Endothelial cell (in vitro differentiated cells): ENCODE data around the gene CNNM2. TPM values are rescaled to one million over a fixed set of nuclear protein-coding genes. Genes with fewer than 3 reads are reported as not detected.

Source experiments
- DNase-seq: peaks from one replicate; pipeline ENCODE4 v3.0.0; 2021; ENCODE audit warnings: low spot score
- H3K27ac Mint-ChIP-seq: one replicate; pipeline ENCODE4 v1.8.0; 2021; ENCODE audit warnings: mixed read lengths, inconsistent platforms; ENCODE audit not compliant: unreplicated experiment
- H3K27me3 Mint-ChIP-seq: one replicate; pipeline ENCODE4 v1.8.0; 2021; ENCODE audit warnings: mild to moderate bottlenecking, moderate library complexity, mixed read lengths, inconsistent platforms; ENCODE audit not compliant: unreplicated experiment
- H3K36me3 Mint-ChIP-seq: one replicate; pipeline ENCODE4 v1.8.0; 2021; ENCODE audit warnings: mild to moderate bottlenecking, low read depth, mixed read lengths, inconsistent platforms; ENCODE audit not compliant: unreplicated experiment
- H3K4me1 Mint-ChIP-seq: one replicate; pipeline ENCODE4 v1.8.0; 2021; ENCODE audit warnings: mild to moderate bottlenecking, mixed read lengths, inconsistent platforms; ENCODE audit not compliant: unreplicated experiment
- H3K4me3 Mint-ChIP-seq: one replicate; pipeline ENCODE4 v1.8.0; 2021; ENCODE audit warnings: mild to moderate bottlenecking, mixed read lengths, inconsistent platforms; ENCODE audit not compliant: unreplicated experiment
- H3K9me3 Mint-ChIP-seq: one replicate; pipeline ENCODE4 v1.8.0; 2021; ENCODE audit warnings: mixed read lengths, inconsistent platforms; ENCODE audit not compliant: unreplicated experiment
- CTCF ChIP-seq: fragments of 200-600 bp; sonication (generic); IDR thresholded peaks from one replicate; pipeline ENCODE4 v1.5.0; 2021; ENCODE audit warnings: antibody characterized with exemption; ENCODE audit not compliant: unreplicated experiment
- total RNA-seq: library from RNA; stranded (reverse); fragmentation: NEBNext Ultra II Directional; extraction: Animal tissue kit (Norgen Biotek cat#: 25700); gene quantifications from one replicate; pipeline ENCODE4 v1.2.1, GENCODE V29; 2021; ENCODE audit not compliant: unreplicated experiment

The CNNM2 gene
- total RNA-seq, 1 donor from 2014 or later = 4.6 TPM

GRCh38 chr10:102984086-102984485 lies 66.0 kb downstream of the CNNM2 start:
- no peak overlapping the region for H3K27ac Mint-ChIP-seq
- H3K4me1 Mint-ChIP-seq = peaks cover 9% of the 10 kb centered on the region
- no peak for TF ChIP-seq CTCF
- H3K27me3 Mint-ChIP-seq = no peaks in the 10 kb centered on the region
- H3K36me3 Mint-ChIP-seq = no peaks in the 10 kb centered on the region
- DNase-seq = no peak
- H3K9me3 Mint-ChIP-seq = no peaks in the 10 kb centered on the region
- no peak overlapping the region for H3K4me3 Mint-ChIP-seq

GRCh38 chr10:102985811-102986210 lies 67.7 kb downstream of the CNNM2 start:
- DNase-seq = no peak
- Mint-ChIP-seq H3K27ac (no peak overlapping the region), H3K4me3 (no peak overlapping the region), H3K4me1 (peaks cover 8% of the 10 kb centered on the region), H3K9me3 (no peaks in the 10 kb centered on the region), H3K27me3 (no peaks in the 10 kb centered on the region), H3K36me3 (no peaks in the 10 kb centered on the region)
- no peak for TF ChIP-seq CTCF

GRCh38 chr10:102988404-102989314 lies 70.6 kb downstream of the CNNM2 start:
- DNase-seq = peak; percentile 4
- Mint-ChIP-seq H3K4me1 (peaks cover 17% of the 10 kb centered on the region), H3K27ac (peak overlapping the region; percentile 8), H3K36me3 (no peaks in the 10 kb centered on the region), H3K4me3 (no peak overlapping the region), H3K27me3 (no peaks in the 10 kb centered on the region), H3K9me3 (no peaks in the 10 kb centered on the region)
- no peak for TF ChIP-seq CTCF

- no peak overlapping the region for H3K27ac Mint-ChIP-seq
- no peak for DNase-seq
- TF ChIP-seq CTCF = no peak
- H3K9me3 Mint-ChIP-seq = no peaks in the 10 kb centered on the region
- no peaks in the 10 kb centered on the region for H3K36me3 Mint-ChIP-seq
- H3K4me1 Mint-ChIP-seq = peaks cover 27% of the 10 kb centered on the region
- no peak overlapping the region for H3K4me3 Mint-ChIP-seq
- H3K27me3 Mint-ChIP-seq = peaks cover 2% of the 10 kb centered on the region
Measured at GRCh38 chr10:102994531-102995295, 76.6 kb downstream of the CNNM2 start.
